HuH-7.5 (cell line): ENCODE data around the gene LBR.
"Not testable (repeated sequence)": the region's sequence is repeated elsewhere in the genome, so short reads cannot be mapped to it uniquely, and the experiment has no call there.

Source experiments
- DNase-seq: peaks from one replicate; pipeline ENCODE4 v3.0.0; 2011; ENCODE audit warnings: low spot score

LBR gene

GRCh38 chr1:225427235-225428067, at the start of gene LBR:
Gene LBR, minus strand, starts transcription at chr1:225428038. Its CDS starts 3,963 bp downstream, at chr1:225424075.
- DNase-seq = no peak

GRCh38 chr1:225477296-225477911, 49.6 kb upstream of the LBR start:
- no peak for DNase-seq

GRCh38 chr1:225476538-225476988, 48.7 kb upstream of the LBR start:
- DNase-seq = no peak

GRCh38 chr1:225476100-225476511, 48.3 kb upstream of the LBR start:
- no peak for DNase-seq

GRCh38 chr1:225474986-225475820, 47.4 kb upstream of the LBR start:
- peak; percentile 82 for DNase-seq

- DNase-seq = no peak
Observed at GRCh38 chr1:225474439-225474985, 46.7 kb upstream of the LBR start.

- DNase-seq = not testable (repeated sequence)
Observed at GRCh38 chr1:225473676-225474438, 46.0 kb upstream of the LBR start.

- not testable (repeated sequence) for DNase-seq
Observed at GRCh38 chr1:225473266-225473665, 45.4 kb upstream of the LBR start.

GRCh38 chr1:225471453-225472301, 43.8 kb upstream of the LBR start:
- DNase-seq = no peak

GRCh38 chr1:225471109-225471452, 43.2 kb upstream of the LBR start:
- no peak for DNase-seq

- no peak for DNase-seq
Observed at GRCh38 chr1:225470211-225471108, 42.6 kb upstream of the LBR start.

GRCh38 chr1:225469051-225469450, 41.2 kb upstream of the LBR start:
- DNase-seq = no peak

- DNase-seq = no peak
Observed at GRCh38 chr1:225468270-225469020, 40.6 kb upstream of the LBR start.

GRCh38 chr1:225467193-225468020, 39.6 kb upstream of the LBR start:
- DNase-seq = no peak

GRCh38 chr1:225466848-225467192, 39.0 kb upstream of the LBR start:
- DNase-seq = no peak

GRCh38 chr1:225465793-225466517, 38.1 kb upstream of the LBR start:
- no peak for DNase-seq
